Mesothelial cell of epicardium (in vitro differentiated cells): Measurements from ENCODE around the gene USP36. TPM values are rescaled to one million over a fixed set of nuclear protein-coding genes. Genes with fewer than 3 reads are reported as not detected.
"Not testable (repeated sequence)": the region's sequence is repeated elsewhere in the genome, so short reads cannot be mapped to it uniquely, and the experiment has no call there.

Source experiments
- DNase-seq, 2 experiments: peaks; one replicate each; pipeline ENCODE4 v3.0.0; 2021; ENCODE audit warnings: low spot score in 2 of 2; ENCODE audit not compliant: unreplicated experiment in 2 of 2
- H3K27ac Mint-ChIP-seq: 2 replicates; pipeline ENCODE4 v1.8.0; 2021; ENCODE audit warnings: mixed read lengths
- H3K27me3 Mint-ChIP-seq: 2 replicates; pipeline ENCODE4 v1.8.0; 2021; ENCODE audit warnings: low read depth, mixed read lengths
- H3K36me3 Mint-ChIP-seq: 2 replicates; pipeline ENCODE4 v1.8.0; 2021; ENCODE audit warnings: mixed read lengths
- H3K4me1 Mint-ChIP-seq: 2 replicates; pipeline ENCODE4 v1.8.0; 2021; ENCODE audit warnings: mixed read lengths
- H3K4me3 Mint-ChIP-seq: 2 replicates; pipeline ENCODE4 v1.8.0; 2021; ENCODE audit warnings: mild to moderate bottlenecking, moderate library complexity, mixed read lengths
- H3K9me3 Mint-ChIP-seq: 2 replicates; pipeline ENCODE4 v1.8.0; 2021; ENCODE audit warnings: mixed read lengths
- CTCF ChIP-seq: fragments of 200-600 bp; sonication (generic); IDR thresholded peaks from one replicate; pipeline ENCODE4 v1.5.0; 2021; ENCODE audit warnings: antibody characterized with exemption; ENCODE audit not compliant: unreplicated experiment
- total RNA-seq: library from RNA; stranded (reverse); gene quantifications from 3 replicates; pipeline ENCODE4 v1.2.1, GENCODE V29; 2021

USP36 gene
- total RNA-seq, result 62.0 to 63.0 TPM (median 62.5 TPM) in 3 replicates

DNA sequence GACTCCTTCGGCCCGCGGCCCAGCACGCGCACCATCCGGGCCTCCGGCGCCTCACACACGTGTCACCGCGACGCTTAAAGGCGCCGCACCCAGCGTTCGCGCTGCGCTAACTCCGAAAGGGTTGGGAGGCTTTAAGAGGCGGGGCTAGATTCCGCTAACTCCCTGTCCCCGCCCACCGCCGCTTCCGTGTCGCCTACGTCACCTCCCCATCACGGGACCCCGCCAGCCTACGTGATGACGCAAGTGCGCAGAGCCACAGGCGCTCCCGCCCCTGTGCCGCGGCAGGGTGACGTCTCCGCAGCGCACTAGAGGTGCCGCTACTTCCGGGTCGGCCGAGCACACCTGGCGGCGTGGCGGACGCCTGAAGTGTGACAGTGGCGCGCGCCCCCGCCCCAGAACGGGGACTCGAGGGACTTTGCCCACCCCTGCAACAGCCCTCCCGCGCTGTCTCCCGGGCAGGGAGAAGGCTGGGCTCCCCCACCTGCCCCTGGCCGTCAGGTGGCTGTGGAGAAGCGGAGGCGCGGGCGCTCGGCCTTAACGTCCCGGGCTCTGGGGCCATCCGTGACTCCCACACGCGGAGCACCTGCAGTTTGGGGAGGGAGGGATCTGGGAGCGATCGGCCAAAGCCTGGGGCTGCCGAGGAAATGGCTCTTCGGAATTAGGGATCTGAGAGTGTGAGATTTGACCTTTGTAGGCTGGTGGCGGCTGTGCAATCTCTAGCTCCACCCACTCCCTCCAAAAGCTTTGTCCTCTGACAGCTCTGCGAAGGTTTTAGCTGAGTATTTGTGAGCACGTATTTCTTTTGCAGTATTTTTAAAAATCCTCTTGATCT lies at the start of gene USP36:
USP36 (minus strand) TSS at position 35 of the 832 bp plus-strand sequence. CDS start 4,451 bp downstream, outside the sequence.
- H3K4me1 Mint-ChIP-seq, result peaks cover 20% of the 10 kb centered on the region
- peak within 1 kb of the TSS; percentile 98 for H3K27ac Mint-ChIP-seq
- DNase-seq, result peak; percentile 99 to 100
- no peak for TF ChIP-seq CTCF
- no peaks in the 10 kb centered on the region for H3K27me3 Mint-ChIP-seq
- peak within 1 kb of the TSS; percentile 77 for H3K4me3 Mint-ChIP-seq
- H3K9me3 Mint-ChIP-seq, result no peaks in the 10 kb centered on the region
- H3K36me3 Mint-ChIP-seq, result peaks cover 10% of the 10 kb centered on the region

DNA sequence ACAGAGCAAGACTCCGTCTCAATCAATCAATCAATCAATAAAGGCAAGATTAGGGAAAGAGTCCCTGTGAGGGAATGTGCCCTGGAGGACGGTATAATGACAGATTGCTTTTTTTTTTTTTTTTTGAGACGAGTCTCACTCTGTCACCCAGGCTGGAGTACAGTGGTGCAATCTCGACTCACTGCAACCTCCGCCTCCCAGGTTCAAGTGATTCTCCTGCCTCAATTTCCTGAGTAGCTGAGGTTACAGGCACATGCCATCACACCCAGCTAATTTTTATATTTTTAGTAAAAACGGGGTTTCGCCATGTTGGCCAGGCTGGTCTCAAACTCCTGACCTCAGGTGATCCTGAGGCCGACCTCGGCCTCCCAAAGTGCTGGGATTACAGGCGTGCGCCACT lies 49.5 kb upstream of the USP36 start:
- H3K9me3 Mint-ChIP-seq, H3K36me3 Mint-ChIP-seq, H3K27me3 Mint-ChIP-seq, H3K4me1 Mint-ChIP-seq, H3K27ac Mint-ChIP-seq, H3K4me3 Mint-ChIP-seq, DNase-seq: not testable (repeated sequence)

GRCh38 chr17:78889531-78889930 lies 48.9 kb upstream of the USP36 start:
- H3K9me3 Mint-ChIP-seq, result no peaks in the 10 kb centered on the region
- TF ChIP-seq CTCF, result no peak
- H3K4me3 Mint-ChIP-seq, result no peak overlapping the region
- no peak for DNase-seq
- no peaks in the 10 kb centered on the region for H3K36me3 Mint-ChIP-seq
- no peaks in the 10 kb centered on the region for H3K27me3 Mint-ChIP-seq
- H3K4me1 Mint-ChIP-seq, result peaks cover 4% of the 10 kb centered on the region
- no peak overlapping the region for H3K27ac Mint-ChIP-seq

DNA sequence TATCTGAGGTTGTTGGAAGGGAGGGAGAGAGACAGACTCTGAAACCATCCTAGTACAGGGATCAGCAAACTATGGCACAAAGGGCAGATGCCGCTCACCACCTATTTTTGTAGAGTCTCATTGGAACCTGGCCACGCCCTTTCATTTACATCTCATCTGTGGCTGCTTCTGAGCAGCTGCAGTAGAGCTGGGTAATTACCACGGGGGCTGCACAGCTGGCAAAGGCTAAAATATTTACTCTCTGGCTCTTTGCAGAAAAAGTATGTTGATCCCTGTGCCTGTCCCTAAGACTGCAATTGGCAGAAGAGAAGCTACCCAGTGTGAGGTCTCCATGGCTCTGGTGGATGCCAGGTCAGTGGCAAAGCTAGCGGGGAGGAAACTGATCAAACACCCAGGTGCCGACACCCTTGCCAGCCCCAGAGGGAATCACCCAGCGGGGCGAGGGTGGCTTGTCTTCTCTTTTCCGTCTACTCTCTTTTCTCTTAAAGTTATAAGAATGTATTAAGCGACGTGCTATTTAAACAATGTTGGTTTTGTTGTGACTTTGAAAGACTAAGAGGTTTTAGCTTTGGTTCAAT lies 48.4 kb upstream of the USP36 start:
- DNase-seq, result no peak
- H3K27ac Mint-ChIP-seq, result no peak overlapping the region
- TF ChIP-seq CTCF, result no peak
- H3K9me3 Mint-ChIP-seq, result no peaks in the 10 kb centered on the region
- H3K27me3 Mint-ChIP-seq, result no peaks in the 10 kb centered on the region
- no peak overlapping the region for H3K4me3 Mint-ChIP-seq
- no peaks in the 10 kb centered on the region for H3K36me3 Mint-ChIP-seq
- H3K4me1 Mint-ChIP-seq, result peaks cover 9% of the 10 kb centered on the region

DNA sequence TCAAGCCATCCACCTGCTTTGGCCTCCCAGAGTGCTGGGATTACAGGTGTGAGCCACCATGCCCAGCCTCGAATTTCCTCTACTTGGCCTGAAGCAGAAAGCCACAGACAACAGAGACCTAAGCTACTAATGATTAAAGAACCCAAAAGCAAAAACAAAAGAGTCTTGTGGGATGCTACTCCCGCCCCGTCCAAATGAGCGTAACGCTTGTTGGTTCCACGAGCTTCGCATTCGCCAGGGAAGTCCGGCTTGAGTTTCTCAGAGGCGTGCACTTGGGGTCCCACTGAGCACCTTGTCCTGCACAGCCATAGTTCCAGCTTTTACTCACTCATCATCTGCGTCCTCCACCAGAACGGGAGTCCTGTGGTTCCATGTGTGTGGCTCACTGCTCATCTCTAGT lies 46.3 kb upstream of the USP36 start:
- H3K4me1 Mint-ChIP-seq, result peaks cover 28% of the 10 kb centered on the region
- no peak for TF ChIP-seq CTCF
- DNase-seq, result no peak
- no peak overlapping the region for H3K4me3 Mint-ChIP-seq
- no peaks in the 10 kb centered on the region for H3K9me3 Mint-ChIP-seq
- H3K36me3 Mint-ChIP-seq, result no peaks in the 10 kb centered on the region
- H3K27me3 Mint-ChIP-seq, result no peaks in the 10 kb centered on the region
- no peak overlapping the region for H3K27ac Mint-ChIP-seq

- Mint-ChIP-seq H3K9me3 (no peaks in the 10 kb centered on the region), H3K4me3 (no peak overlapping the region), H3K27ac (no peak overlapping the region), H3K4me1 (peaks cover 28% of the 10 kb centered on the region), H3K27me3 (no peaks in the 10 kb centered on the region), H3K36me3 (no peaks in the 10 kb centered on the region)
- DNase-seq, result no peak
- TF ChIP-seq CTCF, result no peak
Measured at GRCh38 chr17:78885956-78886355, 45.3 kb upstream of the USP36 start.
